GM12873 (cell line): Measurements from ENCODE around the gene RAMP1.

Source experiments
- TF ChIP-seq, protein P1 (sequence below): IDR thresholded peaks from 2 replicates; pipeline ENCODE4 v1.5.1; 2012; ENCODE audit warnings: low read depth, mild to moderate bottlenecking, moderate library complexity, low read length, control low read depth; ENCODE audit not compliant: insufficient read depth; ENCODE audit errors: missing control alignments

Gene RAMP1

DNA sequence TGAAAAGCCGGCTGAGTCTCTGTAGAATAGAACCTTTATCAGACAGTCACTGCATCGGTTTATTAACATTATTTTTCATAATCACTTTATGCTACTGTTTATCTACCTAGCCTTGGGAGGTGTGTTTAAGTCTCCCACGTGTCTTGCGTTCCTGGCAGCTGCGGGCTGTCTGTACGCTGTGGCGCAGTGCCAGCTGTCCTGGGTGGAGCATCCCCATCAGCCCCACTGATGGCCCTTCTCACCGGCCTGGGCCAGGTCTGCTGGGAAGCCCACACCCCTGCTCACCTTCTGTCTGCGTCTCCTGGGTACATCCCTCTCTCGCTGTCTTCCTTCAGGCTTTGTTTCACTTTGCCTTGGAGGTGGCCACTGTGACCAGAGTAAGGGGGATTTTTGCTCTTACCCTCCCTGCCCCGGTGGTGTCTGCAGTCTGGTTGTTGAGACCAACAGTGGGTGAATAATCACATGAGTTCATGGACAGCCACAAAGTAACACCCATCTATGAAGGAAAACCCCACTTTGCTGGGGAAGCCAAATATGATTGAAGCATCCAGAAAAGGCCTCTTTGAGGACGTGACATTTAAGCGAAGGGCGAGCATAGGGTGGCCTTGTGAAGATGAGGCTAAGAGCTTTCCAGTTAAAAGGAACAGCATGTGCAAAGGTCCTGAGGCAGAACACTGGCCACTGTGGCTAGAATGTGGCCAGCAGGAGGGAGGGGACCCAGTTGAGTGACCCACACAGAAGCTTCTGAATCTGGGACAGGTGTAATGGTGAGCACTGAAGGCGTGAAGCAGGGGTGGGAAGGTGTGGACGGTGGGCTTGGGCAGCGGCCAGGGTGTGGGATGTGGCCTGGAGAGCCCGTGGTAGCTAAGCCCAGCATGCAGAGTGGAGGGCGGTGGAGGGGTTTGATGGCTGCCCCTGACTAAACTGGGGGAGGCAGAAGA is 41.7 kb downstream of the RAMP1 start:
- TF ChIP-seq, protein P1, sequence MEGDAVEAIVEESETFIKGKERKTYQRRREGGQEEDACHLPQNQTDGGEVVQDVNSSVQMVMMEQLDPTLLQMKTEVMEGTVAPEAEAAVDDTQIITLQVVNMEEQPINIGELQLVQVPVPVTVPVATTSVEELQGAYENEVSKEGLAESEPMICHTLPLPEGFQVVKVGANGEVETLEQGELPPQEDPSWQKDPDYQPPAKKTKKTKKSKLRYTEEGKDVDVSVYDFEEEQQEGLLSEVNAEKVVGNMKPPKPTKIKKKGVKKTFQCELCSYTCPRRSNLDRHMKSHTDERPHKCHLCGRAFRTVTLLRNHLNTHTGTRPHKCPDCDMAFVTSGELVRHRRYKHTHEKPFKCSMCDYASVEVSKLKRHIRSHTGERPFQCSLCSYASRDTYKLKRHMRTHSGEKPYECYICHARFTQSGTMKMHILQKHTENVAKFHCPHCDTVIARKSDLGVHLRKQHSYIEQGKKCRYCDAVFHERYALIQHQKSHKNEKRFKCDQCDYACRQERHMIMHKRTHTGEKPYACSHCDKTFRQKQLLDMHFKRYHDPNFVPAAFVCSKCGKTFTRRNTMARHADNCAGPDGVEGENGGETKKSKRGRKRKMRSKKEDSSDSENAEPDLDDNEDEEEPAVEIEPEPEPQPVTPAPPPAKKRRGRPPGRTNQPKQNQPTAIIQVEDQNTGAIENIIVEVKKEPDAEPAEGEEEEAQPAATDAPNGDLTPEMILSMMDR: no peak

DNA sequence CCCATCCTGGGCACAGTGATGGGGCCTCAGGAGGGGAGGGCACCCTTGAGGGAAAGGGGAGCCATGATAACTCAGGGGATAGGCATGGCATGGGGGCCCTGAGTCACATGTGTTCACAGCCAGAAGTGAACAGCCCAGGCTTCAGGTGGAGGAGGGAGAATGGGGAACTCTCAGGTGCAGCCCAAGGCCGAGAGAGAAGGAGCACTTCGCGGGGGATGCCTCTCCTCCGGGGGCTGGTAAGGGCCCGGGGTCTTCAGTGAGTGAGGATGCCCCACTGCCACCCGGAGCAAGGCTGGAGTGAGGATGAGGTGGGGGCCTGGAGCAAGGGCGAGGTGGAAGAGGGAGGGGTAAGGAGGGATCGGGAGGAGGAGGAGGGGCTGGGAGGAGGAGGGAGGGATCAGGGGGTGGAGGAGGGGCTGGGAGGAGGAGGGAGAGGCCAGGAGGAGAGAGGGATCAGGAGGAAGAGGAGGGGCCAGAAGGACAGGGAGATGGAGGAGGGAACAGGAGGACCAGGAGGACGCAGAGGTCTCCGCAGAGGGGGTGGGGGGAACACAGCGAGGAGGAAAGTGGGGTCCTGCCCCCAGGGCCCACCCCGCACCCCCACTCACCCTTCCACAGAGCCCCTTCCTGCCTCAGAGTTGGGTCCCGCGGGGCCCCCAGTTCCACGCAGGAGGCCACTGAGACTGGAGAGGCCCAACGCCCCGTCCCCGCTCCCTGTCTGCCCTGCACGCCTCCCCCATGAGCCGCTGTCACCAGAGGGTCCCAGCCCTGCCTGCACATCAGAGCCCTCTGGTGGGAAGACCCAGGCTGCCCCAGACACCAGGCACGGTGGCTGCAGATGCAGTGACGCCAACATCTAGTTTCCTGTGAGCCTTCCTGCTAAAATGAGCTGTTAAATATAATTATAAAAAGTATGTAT is 42.8 kb downstream of the RAMP1 start:
- TF ChIP-seq, protein P1: no peak

DNA sequence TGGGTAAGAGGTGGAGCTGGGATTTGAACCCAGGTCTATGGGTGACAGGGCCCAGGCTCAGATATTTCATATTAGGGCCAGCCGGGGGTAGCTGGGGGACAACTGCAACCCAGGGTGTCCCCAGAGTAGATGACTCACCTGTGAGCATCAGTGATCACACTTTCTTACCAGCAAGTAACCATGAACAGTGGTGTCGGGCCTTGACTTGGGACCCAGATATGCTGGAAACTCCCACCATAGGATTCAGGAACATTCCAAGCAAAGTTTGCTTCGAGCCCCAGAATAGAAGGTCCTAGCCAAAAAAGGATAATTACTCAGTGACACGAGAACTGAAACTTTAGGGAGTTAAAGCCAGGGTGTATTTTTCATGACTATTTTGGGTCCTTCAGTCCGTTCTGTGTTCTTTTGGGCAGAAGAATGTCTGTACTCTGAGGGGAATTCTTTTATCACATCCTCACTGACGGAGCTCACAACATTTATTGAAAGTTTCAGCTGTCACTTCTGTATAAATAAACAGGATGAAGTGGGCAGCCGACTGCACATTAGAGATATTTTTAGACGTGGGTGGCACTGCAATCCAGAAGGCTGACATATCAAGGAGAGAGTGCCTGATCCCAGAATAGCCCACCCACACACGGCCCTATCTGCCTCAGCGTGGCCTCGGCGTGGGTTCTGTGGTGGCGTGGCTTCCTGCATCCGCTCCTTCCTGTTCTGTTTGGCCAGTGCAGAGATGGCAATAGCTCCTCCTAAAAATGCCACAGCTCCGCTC is 45.6 kb downstream of the RAMP1 start:
- TF ChIP-seq, protein P1: no peak

DNA sequence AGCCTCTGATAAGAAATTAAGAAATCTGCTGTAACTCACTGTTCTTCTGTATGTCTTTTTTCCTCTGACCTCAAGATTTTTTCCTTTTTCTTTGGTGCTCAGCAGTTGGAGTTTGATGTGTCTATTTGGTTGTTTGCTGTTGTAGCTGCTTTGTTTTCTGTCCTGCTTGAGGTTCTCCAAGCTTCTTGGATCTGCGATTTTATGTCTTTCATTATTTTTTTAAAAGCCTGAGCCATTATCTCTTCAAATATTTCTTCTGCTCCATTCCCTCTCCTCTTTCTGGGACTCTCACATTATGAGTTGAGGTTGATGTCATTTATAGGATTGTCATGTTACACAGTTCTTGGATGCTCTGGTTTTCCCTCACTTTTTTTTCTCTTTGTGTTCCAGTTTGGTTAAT is 47.7 kb downstream of the RAMP1 start:
- TF ChIP-seq, protein P1: no peak

DNA sequence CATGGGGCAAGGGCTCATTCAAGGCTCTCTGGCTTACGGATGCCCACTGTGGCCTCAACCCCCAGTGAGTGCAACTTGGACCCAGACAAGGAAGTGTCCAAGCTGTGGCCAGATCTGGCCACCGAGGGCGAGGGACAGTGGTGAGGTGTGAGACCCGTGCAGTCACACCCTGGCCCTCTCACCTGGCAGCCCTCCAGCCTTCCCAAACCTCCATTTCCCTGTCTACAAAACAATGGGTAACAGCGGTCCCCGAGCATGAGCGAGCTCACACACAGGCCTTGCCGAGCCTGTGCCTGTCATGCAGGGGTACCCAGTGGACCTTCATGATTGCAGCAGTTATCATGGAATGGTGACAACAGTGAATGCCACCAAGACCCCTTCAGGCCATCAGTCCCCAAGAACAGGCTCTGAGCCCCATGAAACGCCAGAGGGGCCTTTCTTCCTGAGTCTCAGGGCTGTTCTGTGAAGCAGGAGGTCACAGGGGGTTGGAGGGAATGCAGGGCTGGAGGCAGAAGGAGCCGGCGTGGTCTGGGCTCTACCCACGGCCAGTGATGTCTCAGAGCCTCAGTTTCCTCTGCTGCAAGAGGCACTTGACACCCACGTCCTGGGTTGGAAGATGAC is 49.8 kb downstream of the RAMP1 start:
- TF ChIP-seq, protein P1: no peak

DNA sequence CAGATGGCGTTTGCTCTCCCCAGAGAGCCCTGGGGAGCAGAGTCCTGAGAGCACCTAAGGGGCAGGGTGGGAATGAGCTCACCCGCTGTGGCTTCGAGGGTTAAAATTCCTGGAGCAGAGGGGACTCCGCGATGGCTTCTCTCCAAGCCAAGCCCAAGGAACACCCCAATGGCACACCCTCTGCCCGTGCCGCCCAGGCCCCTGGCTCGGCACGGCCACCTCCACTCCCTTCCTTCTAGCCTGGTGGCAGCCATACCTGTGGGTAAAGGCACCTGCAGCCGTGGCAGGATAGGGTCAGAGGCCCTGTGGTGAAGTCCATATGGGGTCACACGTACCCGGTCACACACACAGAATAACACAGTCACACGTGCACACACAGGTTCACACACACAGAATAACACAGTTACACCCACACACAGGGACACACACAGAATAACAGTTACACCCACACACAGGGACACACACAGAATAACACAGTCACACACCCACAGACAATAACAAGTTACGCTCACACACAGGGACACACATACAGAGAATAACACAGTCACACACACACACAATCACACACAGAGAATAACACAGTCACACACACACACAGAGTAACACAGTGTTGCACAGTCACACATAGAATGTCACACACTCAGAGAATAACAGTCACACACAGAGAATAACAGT is 50.5 kb downstream of the RAMP1 start:
- TF ChIP-seq, protein P1: no peak
